ENCODE measurements around the gene FUBP1.
"Not testable (repeated sequence)": the region's sequence is repeated elsewhere in the genome, so short reads cannot be mapped to it uniquely, and the experiment has no call there.

Gene FUBP1

DNA sequence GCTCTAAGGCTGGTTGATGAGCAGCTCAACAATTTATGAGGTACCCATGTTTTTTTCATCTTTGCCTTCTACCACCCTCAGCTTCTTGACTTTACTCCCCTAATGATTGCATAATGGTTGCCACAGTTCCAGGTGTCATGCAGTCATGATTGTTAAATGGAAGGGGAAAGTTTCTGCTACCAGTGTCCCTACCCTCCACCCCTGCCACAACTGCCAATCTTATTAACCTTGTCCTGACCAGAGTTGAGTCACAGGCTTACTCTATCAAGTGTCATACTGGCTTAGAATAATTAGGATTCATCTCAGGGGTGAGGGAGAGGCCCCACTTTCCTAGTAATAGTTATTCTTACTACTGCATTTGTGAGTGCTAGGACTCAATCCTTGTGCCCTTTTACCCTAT is 7.9 kb upstream of the FUBP1 start:
- no peak for DNase-seq

DNA sequence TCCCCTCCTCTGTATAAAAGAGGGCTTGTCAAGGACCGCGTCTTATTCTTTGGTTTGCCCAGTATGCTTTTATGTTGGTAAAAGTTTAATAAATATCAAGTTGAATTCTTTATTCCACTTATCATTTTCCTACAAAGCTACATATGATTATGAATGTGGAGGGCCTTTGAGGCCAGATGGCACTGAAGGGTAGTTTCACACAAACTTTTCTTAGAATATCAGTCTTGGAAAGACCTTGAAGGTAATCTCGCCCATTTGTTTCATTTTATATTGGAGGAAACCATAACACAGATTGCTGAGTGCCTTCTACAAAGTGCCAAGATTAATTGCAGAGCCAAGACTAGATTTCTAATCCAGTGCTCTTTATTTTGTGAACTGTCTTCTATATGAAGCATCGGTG is 5.8 kb upstream of the FUBP1 start:
- DNase-seq, result no peak

DNA sequence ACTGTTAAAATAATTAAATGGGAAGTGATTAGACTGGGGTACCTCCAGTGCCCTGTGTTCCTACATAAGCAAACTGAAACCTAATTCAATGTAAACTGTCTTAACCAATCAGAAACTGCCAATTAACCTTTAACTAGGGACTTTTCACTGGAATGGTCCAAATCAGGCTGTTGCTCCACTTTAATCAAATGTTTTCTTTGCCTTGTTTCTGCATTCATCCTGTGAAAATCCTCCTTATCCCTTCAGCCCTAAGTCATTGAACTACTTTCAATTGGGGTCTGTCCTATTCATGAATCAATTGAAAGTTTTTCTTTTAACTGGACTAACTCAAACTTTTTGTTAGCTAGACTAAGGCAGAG is 5.1 kb upstream of the FUBP1 start:
- no peak for DNase-seq

DNA sequence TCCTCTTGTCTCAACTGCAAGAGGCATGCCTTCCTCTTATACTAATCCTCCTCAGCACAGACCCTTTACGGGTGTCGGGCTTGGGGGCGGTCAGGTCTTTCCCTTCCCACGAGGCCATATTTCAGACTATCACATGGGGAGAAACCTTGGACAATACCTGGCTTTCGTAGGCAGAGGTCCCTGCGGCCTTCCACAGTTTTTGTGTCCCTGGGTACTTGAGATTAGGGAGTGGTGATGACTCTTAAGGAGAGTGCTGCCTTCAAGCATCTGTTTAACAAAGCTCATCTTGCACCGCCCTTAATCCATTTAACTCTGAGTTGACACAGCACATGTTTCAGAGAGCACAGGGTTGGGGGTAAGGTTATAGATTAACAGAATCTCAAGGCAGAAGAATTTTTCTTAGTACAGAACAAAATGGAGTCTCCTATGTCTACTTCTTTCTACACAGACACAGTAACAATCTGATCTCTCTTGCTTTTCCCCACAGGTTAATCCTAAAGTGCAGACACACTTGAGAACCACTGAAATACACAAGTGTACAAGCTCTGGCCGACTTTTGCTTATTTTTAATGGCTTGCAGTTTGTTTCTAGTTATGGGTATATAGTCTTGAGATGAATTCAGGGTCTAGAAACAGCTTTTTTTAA is 4.6 kb upstream of the FUBP1 start:
- DNase-seq, result not testable (repeated sequence)

DNA sequence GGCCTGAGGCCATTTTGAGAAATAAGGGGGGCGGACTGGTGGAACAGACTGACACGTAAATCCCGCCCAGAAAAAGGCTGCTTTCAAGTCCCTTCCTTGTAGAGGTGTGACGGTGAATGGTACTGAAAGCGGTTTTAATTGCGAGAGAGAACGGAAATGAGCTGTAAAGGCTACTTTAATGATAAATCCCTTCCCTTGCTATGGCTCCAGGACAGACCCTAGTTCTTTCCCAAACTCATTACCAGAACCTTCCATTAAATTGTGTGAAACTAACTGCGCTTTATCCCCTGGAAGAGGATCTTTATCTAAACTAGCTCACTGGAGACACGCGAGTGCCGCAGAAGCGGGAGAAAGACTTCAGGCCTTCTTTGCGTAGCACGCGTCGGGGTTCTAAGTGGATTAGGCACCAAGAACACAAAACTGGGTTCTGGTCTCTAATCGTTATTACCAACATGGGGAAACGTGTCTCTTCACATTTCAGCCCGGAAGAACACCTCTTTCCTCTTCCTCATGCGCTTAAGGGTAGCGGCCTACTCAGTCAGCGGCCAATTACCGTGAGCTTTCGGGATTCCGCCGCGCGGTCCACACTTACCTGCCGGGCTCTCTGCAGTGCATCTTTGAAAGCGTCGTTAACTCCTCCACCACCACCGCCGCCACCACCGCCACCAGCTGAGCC is 441 bp downstream of the FUBP1 start:
- peak; percentile 88 for DNase-seq

DNA sequence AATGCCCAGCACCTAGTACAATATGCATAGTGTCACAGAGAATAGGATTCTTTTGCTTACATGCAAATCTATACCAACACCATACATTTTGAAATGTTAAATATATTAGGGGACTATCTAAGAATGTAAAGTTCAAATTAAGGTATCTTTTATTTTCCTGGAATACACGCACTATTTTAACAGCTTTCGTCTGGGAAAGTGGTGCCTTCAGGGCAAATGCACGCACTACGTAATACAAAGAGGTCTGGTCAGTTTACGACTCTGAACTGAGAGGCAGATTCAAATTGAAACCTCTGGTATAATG is 931 bp downstream of the FUBP1 start:
- no peak for DNase-seq

DNA sequence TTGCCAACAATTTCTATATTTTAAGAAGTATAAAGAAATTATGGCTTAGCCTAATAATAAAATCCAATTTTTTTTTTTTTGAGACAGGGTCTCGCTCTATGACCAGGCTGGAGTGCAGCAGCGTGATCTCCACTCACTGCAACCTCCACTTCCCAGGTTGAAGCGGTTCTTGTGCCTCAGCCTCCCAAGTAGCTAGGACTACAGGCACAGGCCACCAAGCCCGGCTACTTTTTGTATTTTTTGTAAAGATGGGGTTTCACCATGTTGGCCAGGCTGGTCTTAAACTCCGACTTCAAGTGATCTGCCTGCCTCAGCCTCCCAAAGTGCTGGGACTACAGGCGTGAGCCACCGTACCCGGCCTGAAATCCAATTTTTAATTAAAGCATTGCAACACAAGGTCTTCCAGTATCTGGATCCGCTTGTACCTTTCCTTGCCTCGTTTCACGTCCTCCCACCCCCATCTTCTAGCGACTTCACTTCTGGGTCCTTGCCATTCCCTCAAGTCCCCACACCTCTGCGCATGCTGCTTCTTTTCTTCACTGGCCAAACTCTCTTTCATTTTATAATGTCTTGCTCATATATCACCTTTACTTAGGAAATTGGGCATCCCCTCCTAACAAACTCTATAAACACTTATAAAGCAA is 2.3 kb downstream of the FUBP1 start:
- no peak for DNase-seq

DNA sequence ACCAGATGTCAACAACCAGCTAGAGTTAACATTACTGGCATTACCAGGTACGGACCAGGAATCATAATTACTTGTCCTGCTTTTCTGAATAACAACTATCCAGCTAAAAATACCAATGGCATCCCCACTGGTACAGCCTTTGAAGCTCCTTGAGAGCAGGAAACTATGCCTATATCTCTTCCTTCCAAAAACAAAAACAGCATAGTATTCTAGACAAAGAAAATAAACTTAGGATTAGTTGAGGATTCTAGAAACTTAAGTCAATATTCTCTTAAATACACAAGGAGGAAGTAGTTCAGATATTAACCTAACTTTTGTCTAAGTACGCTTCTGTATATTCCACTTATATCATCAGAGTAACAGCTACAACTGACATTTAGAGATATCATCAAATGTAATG is 3.0 kb downstream of the FUBP1 start:
- no peak for DNase-seq

DNA sequence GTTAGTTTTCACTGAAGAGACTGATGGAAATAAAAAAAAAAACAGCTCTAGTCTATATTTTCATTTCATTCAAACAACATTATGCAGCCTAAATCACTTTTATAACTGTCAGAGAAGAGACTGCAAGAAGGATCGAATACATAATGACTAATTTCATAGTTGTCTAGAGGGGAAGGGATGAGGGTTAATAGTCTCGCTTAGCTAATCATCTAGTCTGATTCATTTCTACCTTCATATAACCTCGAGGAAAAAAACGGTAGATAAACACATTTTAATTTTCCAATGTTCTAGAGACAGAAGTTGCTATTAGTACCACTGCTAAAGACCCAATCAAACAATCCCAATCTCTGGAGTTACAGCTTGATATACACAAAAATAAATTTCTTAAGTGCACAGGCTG is 3.5 kb downstream of the FUBP1 start:
- DNase-seq, result no peak

DNA sequence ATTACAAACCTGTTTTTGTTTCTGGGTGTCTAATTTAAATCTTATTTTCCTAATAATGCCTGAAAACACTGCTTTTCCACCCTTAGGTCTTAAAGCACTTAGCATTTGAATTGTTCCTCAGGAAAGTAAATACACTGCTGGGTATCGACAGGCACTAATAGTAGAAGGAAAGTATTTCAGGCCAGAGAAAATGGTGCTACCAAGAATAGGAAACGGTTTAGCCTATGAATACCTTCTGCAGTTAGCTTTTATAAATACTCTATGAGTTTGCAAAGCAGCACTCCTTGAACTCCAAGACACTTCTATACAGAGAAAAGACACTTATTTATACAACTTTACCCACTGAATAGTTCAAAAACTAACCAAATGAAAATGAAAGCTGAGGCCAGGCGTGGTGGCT is 6.8 kb downstream of the FUBP1 start:
- DNase-seq, result no peak

DNA sequence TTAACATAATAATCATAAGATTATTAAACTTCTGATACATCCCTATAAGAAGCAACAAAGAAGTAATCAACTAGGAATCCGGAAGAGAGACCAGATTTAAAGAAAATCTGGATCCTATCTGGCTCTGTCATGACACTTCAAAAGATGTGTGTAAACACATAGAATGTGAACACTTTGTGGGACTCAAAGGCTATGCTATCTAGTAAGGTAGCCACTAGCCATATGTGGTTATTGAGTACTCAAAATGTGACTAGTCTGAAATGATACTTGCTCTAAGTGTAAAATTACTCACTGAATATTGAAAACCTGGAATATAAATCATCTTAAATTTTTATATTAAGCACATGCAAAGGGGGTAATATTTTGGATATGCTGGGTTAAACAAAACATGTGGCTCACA is 8.7 kb downstream of the FUBP1 start:
- no peak for DNase-seq

DNA sequence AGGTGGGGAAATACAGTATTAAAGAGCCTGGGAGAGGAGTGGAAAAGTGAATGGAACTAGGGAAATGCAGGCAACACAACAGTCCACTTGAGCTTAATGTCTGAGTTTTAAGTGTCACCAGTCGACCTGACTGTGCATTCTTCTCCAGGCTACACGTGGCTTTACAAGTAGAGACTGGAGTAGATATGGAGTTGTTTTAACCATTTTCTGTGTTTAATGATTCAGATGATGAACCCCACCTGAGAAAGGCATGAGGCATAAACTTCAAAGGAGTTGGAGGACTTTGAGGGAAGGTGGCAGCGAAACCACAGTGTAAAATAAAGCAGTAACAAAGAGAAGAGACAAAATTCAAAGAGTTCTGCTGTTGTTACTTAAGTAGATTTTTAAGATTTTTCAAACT is 12.6 kb downstream of the FUBP1 start:
- no peak for DNase-seq

DNA sequence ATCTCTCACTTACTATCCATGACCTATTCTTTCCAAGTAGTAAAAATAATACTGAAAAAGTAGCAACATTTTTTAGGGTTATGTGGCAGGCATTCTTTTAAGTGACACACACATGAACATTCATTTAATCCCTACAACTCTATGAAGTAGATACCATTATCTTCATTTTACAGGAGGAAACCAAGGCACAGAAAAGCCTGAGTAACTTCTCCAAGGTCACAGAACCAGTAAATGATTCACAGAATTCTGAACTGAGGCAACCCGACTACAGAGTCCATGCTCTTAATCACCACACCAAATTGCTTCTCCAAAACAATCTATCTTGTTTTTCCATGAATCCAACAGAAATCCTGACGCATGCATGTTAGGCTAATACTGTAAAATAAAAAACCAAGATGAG is 17.5 kb downstream of the FUBP1 start:
- DNase-seq, result no peak

DNA sequence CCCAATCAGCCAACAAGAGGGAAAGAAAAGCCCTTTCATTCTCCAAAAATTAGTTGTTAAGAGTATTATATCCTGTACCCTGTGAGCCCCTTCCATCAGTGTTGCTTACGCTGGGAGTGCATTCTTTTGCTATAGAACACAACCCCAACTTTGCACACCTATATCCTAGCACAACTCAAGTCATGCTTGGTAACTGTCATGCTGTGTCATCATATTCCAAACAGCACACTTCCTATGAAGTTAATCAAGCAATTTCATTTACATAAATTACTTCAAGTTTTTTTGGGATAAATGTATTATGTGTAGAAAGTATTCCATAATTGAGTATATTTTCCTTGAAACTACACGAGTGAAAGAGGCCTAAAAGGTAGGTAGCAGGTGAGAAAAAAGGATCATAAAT is 20.0 kb downstream of the FUBP1 start:
- DNase-seq, result no peak

DNA sequence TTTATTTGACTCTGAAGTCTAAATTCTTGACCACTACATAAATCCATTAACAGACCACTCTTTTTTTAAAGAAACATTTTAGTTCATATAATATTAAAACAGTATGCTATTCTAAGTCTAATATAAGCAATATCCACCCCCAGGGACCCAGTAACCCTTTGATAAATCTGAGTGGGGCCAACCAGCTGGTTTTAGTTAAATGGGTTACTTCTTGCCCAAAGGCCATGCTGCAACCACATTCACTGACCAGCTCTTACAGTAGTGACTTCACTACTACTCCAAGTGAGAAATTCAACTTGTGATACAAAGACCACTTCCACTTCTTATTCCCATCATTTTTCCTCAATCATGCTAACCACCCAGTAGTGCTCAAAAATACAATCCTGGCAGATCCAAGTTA is 20.5 kb downstream of the FUBP1 start:
- DNase-seq, result no peak

DNA sequence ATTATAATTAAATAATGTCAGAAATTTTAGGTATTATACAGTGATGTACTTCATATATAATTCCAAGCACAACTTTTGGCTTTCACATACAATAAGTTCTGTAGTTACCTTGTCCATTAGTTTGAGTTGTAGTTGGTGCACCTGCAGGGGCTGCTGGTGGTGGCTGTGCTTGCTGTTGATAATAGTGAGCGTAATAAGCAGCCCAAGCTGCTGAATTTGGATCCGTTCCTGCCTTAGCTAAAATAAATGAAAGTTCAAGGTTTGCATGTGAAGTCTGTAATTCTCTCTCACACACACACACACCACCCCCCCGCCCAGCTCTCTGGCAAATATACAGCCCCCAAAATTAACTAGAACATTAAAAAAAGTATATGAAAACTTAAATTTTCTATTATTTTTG is 22.4 kb downstream of the FUBP1 start:
- no peak for DNase-seq

DNA sequence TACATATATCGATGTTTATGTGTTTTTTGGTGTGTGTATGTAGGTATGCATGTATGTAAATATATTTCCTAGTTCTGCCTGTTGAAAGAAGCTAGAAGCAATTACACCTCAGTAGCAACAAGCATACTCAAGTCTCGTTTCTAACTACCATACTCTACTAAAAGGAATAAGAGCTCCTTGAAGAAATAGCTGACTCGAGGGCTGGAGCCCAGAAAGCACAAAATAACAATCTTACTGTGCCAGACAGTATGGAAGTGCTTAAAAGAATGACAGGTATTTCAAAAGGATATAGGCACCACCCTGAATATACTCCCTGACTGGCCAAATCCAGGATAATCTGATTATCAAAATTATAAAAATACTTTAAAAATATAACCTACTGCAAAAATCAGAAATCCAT is 23.2 kb downstream of the FUBP1 start:
- DNase-seq, result no peak

DNA sequence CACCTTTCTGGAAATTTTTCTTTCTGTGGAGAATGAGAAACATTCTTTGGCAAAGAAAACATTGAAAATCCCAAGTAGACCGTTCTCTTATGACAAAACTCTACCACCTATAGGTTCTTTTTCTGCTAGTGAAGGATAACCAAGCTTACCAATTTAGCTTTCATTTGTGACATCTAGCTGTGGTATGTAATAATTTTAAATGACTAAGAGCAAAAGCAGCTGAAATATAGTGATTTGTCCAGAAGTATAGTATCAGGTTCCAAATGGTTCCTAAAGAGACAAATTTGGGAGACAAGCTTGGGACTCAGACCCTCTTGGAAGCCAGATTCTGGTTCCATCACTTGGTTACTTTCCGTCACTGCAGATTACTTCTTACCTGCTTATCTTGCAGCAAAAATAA is 24.4 kb downstream of the FUBP1 start:
- no peak for DNase-seq

DNA sequence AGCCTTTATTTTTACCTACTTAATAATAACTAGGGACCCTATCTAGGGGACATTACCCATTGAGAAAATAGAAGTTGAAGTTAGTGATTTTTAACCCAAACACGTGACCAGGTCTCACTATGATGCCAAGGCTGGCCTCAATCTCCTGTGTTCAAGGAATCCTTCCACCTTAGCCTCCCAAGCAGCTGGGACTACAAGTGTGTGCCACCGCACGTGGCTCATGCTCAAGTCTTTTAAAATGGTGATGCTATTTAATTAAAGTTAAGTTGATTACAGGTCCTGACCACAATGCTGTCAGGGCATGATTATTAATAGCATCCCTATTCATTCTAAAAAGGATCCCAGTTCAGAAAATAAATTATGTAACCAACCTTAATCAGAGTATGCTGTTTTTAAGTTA is 25.0 kb downstream of the FUBP1 start:
- no peak for DNase-seq

DNA sequence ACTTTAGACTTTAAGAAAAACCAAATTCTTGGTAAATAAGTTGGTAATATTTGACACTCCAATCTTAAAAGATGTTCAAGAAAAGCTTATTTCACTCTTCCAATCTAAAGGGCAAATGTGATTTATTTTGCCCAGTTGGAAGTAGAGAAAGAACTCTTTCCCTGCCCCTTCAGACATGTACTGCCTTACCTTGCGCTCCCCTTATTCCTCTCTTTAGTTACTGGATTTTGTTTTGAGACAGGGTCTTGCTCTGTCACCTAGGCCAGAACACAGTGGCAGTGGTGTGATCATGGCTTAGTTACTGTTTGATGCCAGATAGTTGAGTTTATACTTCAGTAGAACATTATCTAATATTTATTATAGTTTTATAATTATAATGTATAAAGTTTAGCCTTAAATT is 27.5 kb downstream of the FUBP1 start:
- no peak for DNase-seq

DNA sequence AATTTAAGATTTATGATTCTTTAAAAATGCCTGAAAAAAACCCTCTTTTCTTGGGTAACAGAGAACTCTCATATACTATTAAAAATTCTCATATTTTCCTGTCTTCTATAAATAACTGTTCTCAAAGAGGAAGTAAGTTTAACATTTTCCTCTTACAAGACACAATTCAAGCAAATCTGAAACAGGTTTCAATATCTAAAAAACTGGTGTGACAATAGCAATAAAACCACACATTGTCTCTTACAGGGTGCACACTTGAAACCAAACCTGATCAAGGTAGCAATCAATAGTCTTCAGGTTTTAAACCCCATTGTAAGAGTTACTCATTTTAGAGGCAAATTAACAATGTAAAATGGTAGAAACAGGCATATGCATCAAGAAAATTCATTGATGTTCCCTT is 28.0 kb downstream of the FUBP1 start:
- no peak for DNase-seq

DNA sequence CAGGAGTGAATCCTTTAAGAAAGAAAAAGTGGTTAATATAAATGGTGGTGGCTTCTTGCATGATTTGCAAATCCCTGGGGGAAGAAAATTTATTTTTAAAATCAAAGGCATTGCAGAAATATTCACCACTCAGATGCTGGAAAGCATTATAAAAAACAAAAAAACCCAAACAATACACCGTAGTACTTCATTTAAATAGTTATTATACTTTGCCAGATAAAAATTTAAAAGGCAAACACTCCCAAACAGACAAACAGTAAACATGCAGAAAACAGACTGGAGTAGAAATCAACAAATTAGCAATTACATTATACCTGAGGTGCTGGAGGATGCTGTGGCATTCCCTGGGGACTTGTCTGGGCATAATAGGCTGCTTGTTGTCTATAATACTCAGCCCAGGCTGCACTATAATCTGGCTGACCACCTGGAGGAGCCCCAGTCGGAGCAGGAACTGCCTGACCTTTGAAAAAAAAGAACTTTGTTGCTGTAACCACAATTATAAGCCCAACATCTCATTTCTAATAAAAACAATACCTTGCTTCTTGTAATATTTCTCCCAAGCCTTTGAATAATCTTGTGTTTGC is 29.9 kb downstream of the FUBP1 start:
- peak; percentile 81 for DNase-seq

DNA sequence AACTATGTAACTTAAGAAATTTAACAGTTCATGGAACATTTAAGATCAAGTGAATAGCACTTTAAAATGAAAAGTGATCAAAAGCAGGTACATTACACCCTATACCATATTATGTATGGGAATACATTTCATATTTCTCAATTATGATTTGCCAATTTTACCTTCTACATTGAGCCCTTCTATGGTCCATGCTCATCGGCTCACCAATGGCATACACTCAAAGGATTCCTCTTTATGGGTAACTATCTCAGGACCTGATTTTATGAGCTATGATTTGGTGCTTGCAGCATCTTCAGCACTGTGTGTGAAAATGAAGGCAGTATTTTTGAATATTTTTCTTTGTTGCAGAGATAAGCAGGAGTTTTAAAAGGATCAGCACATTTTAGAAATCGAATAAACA is 33.5 kb downstream of the FUBP1 start:
- no peak for DNase-seq

DNA sequence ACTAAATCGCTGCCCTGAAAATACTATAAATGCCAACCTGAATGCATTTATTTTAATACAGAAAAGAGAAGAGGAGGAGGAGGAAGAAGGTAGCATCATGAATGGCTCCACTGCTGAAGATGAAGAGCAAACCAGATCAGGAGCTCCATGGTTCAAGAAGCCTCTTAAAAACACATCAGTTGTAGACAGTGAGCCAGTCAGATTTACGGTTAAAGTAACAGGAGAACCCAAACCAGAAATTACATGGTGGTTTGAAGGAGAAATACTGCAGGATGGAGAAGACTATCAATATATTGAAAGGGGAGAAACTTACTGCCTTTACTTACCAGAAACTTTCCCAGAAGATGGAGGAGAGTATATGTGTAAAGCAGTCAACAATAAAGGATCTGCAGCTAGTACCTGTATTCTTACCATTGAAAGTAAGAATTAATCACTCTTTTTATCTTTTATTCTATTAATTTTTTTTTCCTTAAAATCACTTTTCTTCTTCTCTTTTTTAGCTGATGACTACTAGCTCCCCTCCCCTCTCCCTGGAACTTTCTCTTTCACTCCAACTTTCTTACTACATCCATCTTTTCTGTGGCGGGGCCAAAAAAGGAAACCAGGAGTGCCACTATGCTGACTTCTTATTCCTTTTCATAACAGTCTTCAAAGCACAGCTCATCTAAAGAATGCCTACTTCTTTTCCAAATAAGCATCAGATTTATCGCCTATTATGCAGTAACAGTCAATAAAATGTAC is 36.3 kb downstream of the FUBP1 start:
- no peak for DNase-seq

Data from NCI-H526 treated with DMSO at 0.1 percent for 48 hours (cell line).